Measurements from ENCODE around the gene RBMX2. TPM values are rescaled to one million over a fixed set of nuclear protein-coding genes. Genes with fewer than 3 reads are reported as not detected.

Gene RBMX2
- total and polyA plus RNA-seq, 11 donors, result 7.4 to 12.6 (median 11.0) TPM

GRCh38 chrX:130395341-130395740 lies 6.4 kb upstream of the RBMX2 start:
- intact Hi-C loops (cut with DNase I), result loop anchor here in 2 of 10 donors (5.0 to 10.0 kb wide), 2 partner anchors 519 to 522 kb away; no protein-coding TSS in a partner anchor

GRCh38 chrX:130402208-130402684 lies 459 bp downstream of the RBMX2 start:
- H3K4me1 ChIP-seq, result peaks cover 0 to 14% (median 0%) of the 10 kb centered on the region in 12 donors
- no peak for TF ChIP-seq POLR2A (IDR thresholded peaks at IDR 0.05)
- TF ChIP-seq CTCF (IDR thresholded peaks at IDR 0.05), result no peak
- H3K36me3 ChIP-seq, result peaks cover 0 to 22% (median 3%) of the 10 kb centered on the region in 9 donors
- peak overlapping the region; percentile 46 to 94 (median 70) for H3K4me3 ChIP-seq
- intact Hi-C loops (cut with DNase I), result loop anchor here in 1 of 10 donors (5.0 kb wide), 1 partner anchor 510 kb away; no protein-coding TSS in a partner anchor
- H3K27ac ChIP-seq, result peak overlapping the region in 11 of 12 donors; percentile 32 to 79 (median 71)
- no peak for DNase-seq
- WGBS, 4 donors, result 0 to 40% (median 14%) methylated on average over 13 of the region's 13 CpGs
- no peaks in the 10 kb centered on the region for H3K9me3 ChIP-seq
- peaks cover 0 to 6% (median 0%) of the 10 kb centered on the region in 9 donors for H3K27me3 ChIP-seq
- ATAC-seq, result peak in 1 of 4 donors; percentile 20

More at GRCh38 chrX:130395341-130395740, 6.4 kb upstream of the RBMX2 start:
- ATAC-seq (no peak), DNase-seq (no peak)
- WGBS, 4 donors, result 60 to 68% (median 65%) methylated on average over 7 of the region's 7 CpGs
- TF ChIP-seq POLR2A (IDR thresholded peaks at IDR 0.05), result no peak
- TF ChIP-seq CTCF (IDR thresholded peaks at IDR 0.05), result no peak
- no peaks in the 10 kb centered on the region for H3K9me3 ChIP-seq
- no peaks in the 10 kb centered on the region for H3K4me1 ChIP-seq
- H3K27me3 ChIP-seq, result peaks cover 0 to 32% (median 0%) of the 10 kb centered on the region in 9 donors
- H3K4me3 ChIP-seq, result no peak overlapping the region
- no peaks in the 10 kb centered on the region for H3K36me3 ChIP-seq
- H3K27ac ChIP-seq, result no peak overlapping the region

DNA sequence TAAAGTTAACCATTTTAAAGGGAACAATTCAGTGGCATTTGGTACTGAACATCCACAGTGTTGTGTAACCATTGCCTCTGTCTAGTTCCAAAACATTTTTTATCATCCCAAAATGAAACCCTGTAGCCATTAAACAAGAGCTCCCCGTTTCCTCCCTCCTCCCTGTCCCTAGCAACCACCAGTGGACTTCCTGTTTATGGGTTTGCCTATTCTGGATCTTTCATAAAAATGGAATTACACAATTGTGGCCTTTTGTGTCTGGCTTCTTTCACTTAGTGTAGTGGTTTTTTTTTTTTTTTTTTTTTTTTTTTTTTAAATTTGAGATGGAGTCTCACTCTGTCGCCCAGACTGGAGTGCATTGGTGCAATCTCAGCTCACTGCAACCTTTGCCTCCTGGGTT lies 11.6 kb downstream of the RBMX2 start:
- TF ChIP-seq CTCF (IDR thresholded peaks at IDR 0.05) (no peak), POLR2A (IDR thresholded peaks at IDR 0.05) (no peak)
- 39 to 74% (median 58%) methylated on average over 2 of the region's 2 CpGs for whole genome bisulfite sequencing, 4 donors
- no peak overlapping the region for H3K4me3 ChIP-seq
- no peaks in the 10 kb centered on the region for H3K9me3 ChIP-seq
- H3K27me3 ChIP-seq, result no peaks in the 10 kb centered on the region
- no peaks in the 10 kb centered on the region for H3K4me1 ChIP-seq
- DNase-seq, result no peak
- intact Hi-C loops (cut with DNase I), result no loop called here
- ATAC-seq, result peak in 1 of 4 donors; percentile 42
- H3K36me3 ChIP-seq, result peaks cover 0 to 52% (median 12%) of the 10 kb centered on the region in 9 donors
- no peak overlapping the region for H3K27ac ChIP-seq

DNA sequence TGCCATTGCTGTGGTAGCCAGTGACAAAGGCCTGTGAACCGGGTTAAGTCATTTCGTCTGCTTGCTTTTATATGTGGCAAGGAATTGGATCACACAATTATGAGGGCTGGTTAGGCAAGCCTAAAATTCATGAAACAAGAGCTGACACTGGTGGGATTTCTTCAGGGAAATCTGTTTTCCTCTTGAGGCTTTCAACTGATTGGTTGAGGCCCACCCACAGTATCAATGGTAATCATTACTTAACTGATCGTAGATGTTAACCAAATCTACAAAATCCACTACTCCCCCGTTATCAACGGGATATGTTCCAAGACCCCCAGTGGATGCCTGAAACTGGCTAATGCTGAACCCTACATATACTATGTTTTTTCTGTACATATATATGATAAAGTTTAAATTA lies 13.0 kb downstream of the RBMX2 start:
- no peaks in the 10 kb centered on the region for H3K27me3 ChIP-seq
- DNase-seq (no peak), ATAC-seq (no peak)
- intact Hi-C loops (cut with DNase I), result no loop called here
- peaks cover 0 to 38% (median 8%) of the 10 kb centered on the region in 9 donors for H3K36me3 ChIP-seq
- H3K9me3 ChIP-seq, result no peaks in the 10 kb centered on the region
- 89 to 98% (median 95%) methylated on average over 5 of the region's 5 CpGs for WGBS, 4 donors
- TF ChIP-seq CTCF (IDR thresholded peaks at IDR 0.05), result no peak
- TF ChIP-seq POLR2A (IDR thresholded peaks at IDR 0.05), result no peak
- H3K4me3 ChIP-seq, result no peak overlapping the region
- no peak overlapping the region for H3K27ac ChIP-seq
- no peaks in the 10 kb centered on the region for H3K4me1 ChIP-seq

All from heart left ventricle (tissue), 16 donors.